NCI-H1436 treated with DMSO at 0.1 percent for 48 hours (cell line): ENCODE data around the gene TBL2.
"Not testable (repeated sequence)": the region's sequence is repeated elsewhere in the genome, so short reads cannot be mapped to it uniquely, and the experiment has no call there.

ENCODE experiments used
- DNase-seq: peaks from one replicate; lab custom pipeline; 2025; lab: John Stamatoyannopoulos, UW

Gene TBL2

GRCh38 chr7:73567846-73568685 lies 10.3 kb downstream of the TBL2 start:
- DNase-seq = no peak

GRCh38 chr7:73567140-73567539 lies 11.2 kb downstream of the TBL2 start:
- no peak for DNase-seq

- DNase-seq = not testable (repeated sequence)
Observed at GRCh38 chr7:73566431-73566830, 11.9 kb downstream of the TBL2 start.

GRCh38 chr7:73565675-73566340 lies 12.6 kb downstream of the TBL2 start:
- no peak for DNase-seq

- no peak for DNase-seq
Observed at GRCh38 chr7:73560109-73560835, 18.1 kb downstream of the TBL2 start.

GRCh38 chr7:73557397-73558257 lies 20.8 kb downstream of the TBL2 start, which contains the start of gene BCL7B:
Gene BCL7B, minus strand, starts transcription at chr7:73557690. Its CDS starts 112 bp downstream, at chr7:73557578.
- no peak for DNase-seq

- DNase-seq = peak; percentile 40
Observed at GRCh38 chr7:73557108-73557396, 21.3 kb downstream of the TBL2 start.

GRCh38 chr7:73556208-73557107 lies 21.9 kb downstream of the TBL2 start:
- no peak for DNase-seq

GRCh38 chr7:73555411-73555982 lies 22.9 kb downstream of the TBL2 start:
- no peak for DNase-seq

GRCh38 chr7:73550093-73550492 lies 28.3 kb downstream of the TBL2 start:
- not testable (repeated sequence) for DNase-seq

GRCh38 chr7:73549176-73549575 lies 29.2 kb downstream of the TBL2 start:
- no peak for DNase-seq

GRCh38 chr7:73547841-73548240 lies 30.5 kb downstream of the TBL2 start:
- no peak for DNase-seq

GRCh38 chr7:73544678-73545077 lies 33.7 kb downstream of the TBL2 start:
- DNase-seq = no peak

GRCh38 chr7:73541722-73542121 lies 36.7 kb downstream of the TBL2 start:
- DNase-seq = no peak

GRCh38 chr7:73539709-73540108 lies 38.7 kb downstream of the TBL2 start:
- DNase-seq = no peak

GRCh38 chr7:73538510-73538909 lies 39.9 kb downstream of the TBL2 start:
- not testable (repeated sequence) for DNase-seq

GRCh38 chr7:73537051-73537450 lies 41.3 kb downstream of the TBL2 start:
- no peak for DNase-seq

GRCh38 chr7:73536479-73536878 lies 41.9 kb downstream of the TBL2 start:
- DNase-seq = no peak

GRCh38 chr7:73535918-73536317 lies 42.5 kb downstream of the TBL2 start:
- DNase-seq = not testable (repeated sequence)

- DNase-seq = no peak
Observed at GRCh38 chr7:73533742-73534141, 44.6 kb downstream of the TBL2 start.
